HG03457 (cell line): ENCODE data around the gene GAREM1.
"Not testable (repeated sequence)": the region's sequence is repeated elsewhere in the genome, so short reads cannot be mapped to it uniquely, and the experiment has no call there.

Experiments used
- ATAC-seq: cut with Tn5 transposase; IDR thresholded peaks from one replicate; pipeline ENCODE4 v1.9.1; 2021; ENCODE audit warnings: moderate number of reproducible peaks; ENCODE audit not compliant: unreplicated experiment

Gene GAREM1

DNA sequence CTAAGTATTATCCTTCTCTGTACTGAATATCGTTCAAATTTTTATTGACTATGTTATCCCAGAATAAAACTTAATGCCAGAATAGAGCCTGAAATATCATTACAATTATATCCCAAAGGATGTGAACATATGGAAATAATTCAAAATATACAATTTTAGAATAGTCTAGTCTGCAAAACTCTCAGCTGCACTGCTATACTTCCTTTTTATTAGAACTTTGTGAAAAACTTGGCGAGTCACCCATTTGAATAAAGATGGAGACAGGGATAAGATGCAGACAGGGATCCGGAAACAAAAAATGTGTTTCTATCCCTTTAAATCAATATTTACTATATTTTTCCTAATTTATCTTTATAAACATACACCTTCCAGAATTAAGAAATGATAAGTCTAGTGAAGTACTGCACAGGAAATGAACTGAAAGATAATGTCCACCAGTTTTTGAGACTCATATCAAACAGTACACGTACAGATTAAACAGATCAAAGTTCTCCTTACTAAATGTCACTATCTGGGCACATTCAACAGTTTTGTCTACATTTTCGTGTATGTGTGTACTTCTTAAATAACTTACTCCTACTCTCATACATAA, 173.0 kb downstream of the GAREM1 start:
- ATAC-seq, result no peak

DNA sequence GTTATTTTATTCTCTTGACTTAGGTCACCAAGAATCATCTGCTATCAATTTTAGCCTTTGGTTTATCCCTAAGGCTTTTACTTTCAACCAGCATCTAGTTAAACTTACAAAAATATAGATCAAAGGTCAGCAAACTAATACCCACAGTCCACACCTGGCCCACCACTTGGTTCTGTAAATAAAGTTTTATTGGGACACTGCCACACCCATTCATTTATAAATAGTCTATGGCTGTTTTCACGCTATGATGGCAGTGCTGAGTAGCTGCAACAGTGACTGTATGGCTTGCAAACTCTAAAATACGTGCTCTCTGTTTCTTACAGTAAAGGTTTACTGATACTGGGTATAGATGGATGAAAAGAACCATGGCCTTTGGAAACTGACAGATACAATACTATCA, 173.8 kb downstream of the GAREM1 start:
- no peak for ATAC-seq

DNA sequence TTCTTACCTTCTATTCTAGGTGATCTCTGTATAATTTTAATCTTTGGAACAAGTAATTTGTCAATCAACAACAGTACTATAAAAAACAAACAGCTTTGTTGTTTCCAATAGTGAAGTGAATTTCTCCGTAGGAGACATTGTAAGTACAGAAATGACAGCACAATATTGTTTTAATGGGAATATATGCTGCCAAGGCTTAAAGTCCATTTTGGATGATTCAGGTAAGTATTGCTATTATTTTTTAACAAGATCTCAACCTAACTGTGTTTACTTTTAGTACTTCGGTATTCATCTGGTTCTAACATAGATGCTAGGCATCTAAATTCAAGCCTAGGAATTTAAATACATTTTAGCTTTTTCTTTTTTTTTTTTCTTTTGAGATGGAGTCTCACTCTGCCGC, 175.1 kb downstream of the GAREM1 start:
- no peak for ATAC-seq

DNA sequence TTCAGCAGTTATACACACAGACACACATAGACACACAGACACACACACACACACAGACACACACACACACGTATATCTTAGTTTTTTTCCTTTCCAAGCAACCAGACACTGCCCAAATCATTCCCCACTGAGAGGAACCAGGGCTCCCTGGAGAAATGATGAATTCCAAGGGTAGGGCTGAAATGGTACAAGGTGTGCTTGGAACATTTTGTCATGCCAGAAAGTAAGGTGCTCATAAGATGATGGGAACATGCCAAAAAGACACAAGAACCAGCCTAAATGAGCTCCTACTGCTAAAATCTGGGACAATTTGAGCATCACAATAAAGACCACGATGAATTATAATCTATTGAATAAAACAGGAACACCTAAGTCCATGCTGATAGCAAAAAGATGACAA, 177.6 kb downstream of the GAREM1 start:
- ATAC-seq, result no peak

DNA sequence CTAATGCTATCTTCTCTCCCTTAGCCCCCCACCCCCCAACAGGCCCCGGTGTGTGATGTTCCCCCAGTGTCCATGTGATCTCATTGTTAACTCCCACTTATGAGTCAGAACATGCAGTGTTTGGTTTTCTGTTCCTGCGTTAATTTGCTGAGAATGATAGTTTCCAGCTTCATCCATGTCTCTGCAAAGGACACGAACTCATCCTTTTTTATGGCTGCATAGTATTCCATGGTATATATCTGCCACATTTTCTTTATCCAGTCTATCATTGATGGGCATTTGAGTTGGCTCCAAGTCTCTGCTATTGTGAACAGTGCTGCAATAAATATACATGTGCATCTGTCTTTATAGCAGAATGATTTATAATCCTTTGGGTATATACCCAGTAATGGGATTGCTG, 179.1 kb downstream of the GAREM1 start:
- not testable (repeated sequence) for ATAC-seq

DNA sequence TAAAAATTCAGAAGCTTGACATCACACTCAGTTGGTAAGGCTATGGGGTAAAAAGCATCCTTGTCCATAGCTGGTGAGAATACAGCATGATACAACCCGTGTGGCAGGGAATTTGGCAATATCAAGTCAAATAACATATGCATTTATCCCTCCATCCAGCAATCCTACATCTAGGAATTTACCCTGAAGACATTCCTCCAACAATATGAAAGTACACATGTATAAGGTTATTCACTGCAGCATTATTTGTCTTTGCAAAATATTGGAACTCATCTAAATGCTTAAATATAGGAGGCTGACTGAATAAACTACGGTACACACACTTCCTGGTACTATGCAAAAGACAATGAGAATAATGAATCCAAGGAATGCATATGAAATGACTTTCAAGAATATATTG, 179.9 kb downstream of the GAREM1 start:
- ATAC-seq, result no peak

DNA sequence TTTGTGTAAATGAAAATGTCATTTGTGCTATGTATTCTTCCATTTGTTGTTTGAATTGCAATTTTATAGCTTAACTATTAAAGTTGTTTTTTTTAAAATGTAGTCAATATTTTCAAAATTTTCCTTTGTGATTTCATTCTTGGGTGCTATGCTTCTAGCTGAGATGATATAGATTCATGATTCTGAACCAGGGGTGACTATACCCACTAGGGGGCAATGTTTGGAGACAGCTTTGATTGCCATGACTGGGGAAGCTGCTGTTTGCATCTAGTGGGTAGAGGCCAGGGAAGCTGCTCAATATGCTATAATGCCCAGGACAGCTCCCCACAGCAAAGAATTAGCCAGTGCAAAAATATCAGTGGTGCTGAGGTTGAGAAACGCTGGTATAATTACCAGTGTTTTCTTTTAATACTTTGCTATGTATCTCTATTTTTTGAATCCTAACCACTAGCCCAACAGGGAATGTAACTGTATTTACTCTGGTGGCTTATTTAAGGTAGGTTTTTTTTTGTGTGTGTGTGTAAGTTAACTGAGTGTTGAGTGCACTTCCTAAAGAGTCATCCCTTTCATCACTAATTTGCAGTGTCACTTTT, 181.1 kb downstream of the GAREM1 start:
- ATAC-seq, result peak; percentile 78

DNA sequence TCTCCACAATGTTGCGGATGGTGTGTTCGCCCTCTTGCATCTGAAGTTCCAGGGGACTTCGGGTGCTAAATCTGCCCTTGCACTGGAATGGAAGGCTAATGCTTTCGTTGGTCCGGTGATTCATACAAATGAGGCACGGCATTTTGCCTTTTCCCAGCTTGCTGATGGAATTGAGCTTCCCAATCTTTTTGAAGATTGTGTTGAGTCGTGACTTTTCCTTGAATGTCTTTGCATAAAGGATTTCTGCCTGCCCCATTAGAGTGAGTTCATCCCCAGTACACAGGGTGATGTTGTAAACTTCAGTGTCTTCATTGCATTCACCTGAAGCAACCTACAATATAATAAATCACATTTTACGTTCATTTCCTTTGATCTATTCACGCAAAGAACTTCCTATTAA, 182.8 kb downstream of the GAREM1 start:
- no peak for ATAC-seq

DNA sequence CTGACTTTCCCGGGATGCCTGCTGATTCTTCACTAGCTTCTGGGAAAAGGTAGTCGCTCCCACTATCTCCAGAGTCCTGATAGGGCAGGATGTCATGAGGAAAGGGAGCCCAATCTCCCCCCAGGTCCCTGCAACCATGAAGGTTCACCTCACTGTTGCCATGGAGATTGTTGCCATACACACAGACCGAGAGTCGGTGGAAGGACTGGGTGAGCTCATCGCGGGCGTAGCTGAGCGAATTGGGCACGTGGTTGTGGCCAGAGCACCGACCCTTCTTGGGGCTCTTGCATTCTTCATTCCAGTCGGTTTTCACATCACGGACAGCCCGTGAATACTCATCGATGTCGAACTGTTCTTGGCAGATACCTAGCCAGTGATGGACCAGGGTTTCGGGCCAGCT, 183.4 kb downstream of the GAREM1 start:
- no peak for ATAC-seq

DNA sequence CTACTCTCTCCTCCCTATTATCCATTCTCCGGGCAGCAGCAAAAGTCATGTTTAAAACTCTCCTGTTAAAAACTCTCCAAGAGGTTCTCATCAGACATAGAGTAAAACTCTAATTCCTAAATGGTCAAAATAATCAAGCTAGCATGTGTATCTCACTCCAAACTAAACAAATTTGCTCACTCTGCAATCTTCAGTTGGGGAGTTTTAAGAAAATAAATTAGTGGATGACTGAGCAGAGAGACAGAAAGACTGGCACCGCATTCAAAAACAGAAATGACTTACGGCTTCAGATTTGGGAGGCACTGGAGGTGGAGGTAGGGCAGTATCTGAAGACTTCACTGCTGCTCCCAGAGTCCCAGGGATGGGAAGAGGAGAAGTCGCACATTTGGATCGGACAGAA, 183.9 kb downstream of the GAREM1 start:
- ATAC-seq, result no peak

DNA sequence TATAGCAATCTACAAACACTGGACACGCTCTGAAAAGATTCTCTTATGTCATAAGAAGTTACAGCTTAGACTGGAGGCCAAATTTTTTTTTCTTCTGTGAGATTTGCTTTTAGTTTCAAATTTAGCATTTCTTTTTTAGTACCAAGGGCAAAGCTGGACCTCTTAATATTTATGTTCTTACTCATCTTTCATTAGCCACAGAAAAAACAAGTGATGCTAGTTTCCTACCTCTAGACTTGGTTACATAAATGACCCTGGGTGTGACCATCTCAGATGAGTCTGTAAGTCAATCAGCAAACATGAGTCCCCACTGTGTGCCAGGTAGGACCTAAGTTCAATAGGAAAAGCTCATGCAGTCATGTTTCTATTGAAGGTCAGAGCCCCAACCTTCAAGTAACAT, 186.4 kb downstream of the GAREM1 start:
- no peak for ATAC-seq

DNA sequence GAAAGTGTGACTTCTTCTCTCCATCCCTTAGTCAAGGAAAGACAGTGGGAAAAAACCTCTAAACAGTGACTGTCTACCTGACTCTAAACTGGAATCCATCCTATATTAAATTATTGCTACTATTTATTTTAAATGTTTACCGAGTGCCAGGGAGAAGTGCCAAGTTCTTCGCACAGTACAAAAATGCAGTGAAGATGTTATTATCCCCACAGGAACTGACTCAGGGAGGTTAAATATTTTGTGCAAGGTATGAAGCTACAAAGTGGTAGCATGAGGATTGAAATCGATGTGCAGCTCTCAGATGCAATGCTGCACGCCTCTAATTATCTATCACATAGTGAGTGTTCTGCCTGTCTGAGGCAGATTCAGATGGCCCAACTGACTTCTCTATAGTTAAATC, 189.8 kb downstream of the GAREM1 start:
- ATAC-seq, result no peak

DNA sequence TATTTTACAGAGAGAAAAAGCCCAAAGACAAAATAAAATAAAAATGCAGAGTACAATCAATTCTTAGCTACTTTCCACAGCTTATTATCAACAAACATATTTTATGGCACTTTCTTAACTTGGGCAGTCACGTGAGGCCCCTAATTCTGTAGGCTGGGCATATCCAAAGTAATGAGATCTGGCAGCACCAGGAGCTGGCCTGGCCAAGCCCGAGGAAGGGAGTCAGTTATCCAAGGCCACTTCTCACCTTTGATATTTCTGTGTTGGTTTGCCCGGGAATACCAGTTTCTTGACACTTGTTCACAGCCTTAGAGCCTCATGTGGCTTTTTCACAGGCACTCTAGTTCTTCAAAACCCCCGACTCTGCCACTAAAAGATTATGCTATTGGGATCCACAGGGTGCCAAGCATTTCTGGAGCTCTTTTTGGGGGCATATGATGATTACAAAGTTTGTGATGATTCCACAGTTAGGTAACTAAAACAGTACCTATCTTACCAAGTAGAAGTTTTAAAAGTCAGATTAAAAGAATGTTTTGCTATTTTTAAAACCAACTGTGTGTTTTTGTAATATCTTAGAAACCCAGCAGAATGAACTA, 190.4 kb downstream of the GAREM1 start:
- no peak for ATAC-seq

DNA sequence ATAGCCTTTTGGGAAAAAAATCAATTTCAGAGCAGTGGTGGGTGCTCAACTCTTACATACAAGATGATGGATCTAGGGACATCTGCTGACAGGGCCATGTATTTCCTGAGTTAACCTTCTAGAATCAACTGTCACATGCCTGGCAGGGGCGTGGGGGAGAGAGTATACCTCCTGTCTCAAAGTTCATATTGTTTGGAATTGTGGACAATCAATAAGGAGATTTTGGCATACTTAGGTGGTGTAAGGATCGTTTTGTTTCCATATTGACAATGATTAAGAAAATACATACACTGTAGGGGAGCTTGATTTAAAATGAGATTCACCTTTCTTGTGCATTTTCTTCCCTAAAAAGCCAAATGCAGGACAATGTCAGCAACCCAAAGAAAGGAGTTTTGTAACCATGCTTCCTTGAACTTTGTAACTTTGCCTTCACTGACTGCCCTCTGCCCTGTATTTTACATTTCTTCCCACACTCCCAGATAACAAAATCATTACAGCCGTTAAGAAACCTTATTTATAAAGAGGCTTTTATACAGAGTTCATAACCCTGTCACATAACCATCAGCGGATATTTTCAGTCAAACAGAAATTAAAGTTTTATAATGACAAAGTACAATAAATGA, 192.4 kb downstream of the GAREM1 start:
- ATAC-seq, result no peak

DNA sequence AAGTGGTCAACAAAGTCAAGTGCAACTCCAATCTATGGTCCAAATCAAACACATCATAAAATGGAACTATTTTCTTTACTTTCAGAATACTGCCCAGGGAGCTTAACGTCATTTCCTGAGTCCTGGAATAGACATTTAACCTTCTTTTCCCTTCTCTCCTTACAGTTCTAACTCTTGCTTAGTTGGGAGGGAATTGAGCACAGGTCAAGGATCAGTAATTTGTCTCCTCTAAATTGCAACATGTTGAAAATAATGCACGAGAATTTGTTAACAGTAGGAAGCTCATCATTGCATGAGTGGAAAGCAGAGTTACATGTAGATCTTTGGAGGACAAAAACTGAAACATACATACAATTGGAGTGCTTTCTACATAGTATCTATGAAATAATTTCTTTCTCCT, 193.1 kb downstream of the GAREM1 start:
- no peak for ATAC-seq

DNA sequence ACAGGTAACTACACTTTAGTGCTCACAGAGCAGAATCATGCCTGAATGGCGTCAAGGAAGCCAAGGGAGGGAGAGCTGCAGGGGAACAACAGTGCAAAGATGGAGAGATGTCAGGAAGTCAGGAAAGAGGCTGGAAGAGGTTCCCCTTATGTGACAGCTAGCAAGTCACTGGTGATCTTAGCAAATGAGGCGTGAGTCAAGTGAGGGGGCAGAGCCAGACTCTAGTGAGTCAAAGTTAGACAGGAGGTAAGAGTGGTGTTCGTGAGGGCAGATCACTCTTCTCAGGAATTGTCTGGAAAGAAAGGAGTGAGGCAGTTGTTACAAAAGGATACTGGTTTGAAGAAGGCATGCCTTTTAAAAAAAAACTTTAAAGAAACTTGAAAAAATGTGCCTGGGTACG, 193.8 kb downstream of the GAREM1 start:
- ATAC-seq, result no peak

DNA sequence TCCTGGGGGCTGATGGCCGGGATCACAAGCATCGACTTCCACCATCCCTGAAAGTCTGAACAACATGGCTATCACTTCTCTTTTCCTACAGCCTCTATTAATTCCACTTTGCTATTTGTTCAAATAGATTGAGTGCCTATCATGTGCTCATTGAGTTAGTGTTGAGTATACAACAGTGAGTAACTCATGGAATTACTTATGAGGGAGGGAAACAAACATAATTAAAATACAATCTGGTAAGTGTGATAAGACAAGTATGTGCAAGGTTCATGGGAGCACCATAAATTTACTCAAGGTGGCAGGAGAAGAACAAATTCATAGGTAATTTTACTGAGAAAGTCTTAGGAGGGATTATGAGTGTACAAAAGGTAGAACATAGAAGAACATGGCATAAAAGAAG, 194.4 kb downstream of the GAREM1 start:
- no peak for ATAC-seq

DNA sequence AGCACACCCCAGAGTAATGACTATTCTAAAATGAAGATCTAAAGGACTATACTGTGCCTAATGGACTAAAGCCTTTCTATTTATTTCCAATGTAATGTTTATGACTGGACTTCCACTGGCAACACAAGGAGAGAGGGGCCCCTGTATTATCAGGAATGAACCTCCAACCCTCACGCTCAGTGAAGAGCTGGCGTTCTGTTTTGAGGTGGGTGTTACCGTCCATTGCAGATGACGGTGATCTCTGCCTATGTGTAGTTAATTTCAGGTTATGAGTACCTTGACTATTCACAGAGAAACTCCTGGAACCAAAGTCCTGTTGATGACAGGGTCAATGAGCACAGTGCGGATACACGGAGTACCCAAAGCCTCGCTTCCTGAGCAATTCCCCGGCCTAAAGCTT, 195.5 kb downstream of the GAREM1 start:
- ATAC-seq, result no peak

DNA sequence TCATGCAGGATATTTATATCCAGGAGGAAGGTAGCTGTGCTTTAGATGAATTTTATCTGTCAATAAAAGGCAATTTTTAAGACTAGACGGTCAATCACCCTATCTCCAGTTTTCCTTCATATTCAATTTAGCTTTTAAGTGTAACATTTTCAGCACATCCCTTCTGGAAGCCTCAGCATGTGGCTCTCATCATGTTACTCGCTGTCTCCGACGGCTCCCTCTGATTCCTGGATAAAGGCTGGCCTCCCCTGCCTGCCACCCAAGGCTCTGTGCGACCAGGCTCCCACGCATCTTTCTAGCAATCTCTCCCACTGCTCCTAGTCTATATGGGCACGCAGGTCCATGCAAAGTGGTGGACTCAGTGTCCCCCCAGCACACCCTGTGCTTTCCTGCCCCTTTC, 196.4 kb downstream of the GAREM1 start:
- ATAC-seq, result no peak

DNA sequence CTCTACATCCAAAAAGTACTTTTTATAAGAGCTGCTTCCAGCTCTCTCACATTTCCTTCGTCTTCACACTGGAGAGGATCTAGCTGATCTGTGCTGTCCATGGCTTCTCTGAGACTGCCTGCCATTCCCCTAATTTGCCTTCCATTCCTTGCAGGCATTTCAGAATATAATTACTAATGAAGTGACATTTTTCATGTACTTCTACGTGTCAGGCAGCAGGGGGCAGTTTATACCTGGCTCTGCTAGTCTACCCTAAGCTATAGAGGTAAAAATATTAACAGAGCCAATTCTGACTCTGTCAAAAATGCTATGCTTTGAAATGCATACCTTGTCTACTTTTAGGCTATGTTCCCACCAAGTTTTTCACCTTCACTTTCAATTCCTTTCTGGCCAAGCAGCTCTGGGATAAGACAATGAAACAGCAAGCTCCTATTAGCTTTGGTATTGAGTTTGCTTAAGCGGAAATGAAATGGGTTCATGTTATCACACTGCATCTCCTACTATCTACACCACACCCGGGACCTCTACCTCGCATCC, 198.9 kb downstream of the GAREM1 start:
- no peak for ATAC-seq

DNA sequence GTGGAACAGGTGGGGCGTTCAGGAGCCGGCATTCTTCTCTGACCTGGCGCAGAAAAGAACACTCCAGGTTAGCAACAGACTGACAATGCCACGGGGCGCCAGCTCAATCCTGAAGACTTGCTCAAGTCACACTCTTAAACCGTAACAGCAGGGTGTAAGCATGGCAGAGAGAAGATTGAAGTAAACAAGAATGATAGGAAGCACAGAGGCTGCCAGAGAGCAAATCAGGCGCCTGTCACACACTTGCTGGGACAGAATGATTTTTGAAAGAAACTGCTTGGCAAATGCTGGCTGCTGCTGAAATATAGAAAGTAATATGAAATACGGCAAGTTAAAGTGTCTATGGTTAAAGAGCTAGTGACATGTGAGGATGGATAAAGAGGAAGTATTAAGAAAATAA, 200.3 kb downstream of the GAREM1 start:
- ATAC-seq, result no peak

DNA sequence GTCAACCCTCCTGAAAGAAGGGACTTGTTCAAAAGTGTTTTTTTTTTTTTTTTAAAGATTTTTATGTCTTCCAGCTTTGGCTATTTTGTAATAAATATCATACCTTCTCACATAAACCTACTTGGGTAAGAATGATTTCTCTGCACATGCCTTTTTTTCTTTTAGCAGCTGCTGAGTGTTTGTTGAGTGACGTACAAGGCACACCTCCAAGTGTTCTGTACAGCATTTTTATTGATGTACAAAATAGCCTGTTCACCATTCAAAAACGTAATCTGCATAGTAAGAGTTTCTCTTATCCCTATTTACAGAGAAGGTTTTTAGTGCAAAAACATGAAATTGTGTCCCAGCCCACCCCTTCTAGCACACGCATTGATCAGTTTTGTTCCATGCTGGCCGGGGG, 203.2 kb downstream of the GAREM1 start:
- no peak for ATAC-seq
